Gastrocnemius medialis (tissue), 4 donors: ENCODE data around the gene HMCN2. TPM values are rescaled to one million over a fixed set of nuclear protein-coding genes. Genes with fewer than 3 reads are reported as not detected.
A peak's percentile ranks its signal among the peaks of the same experiment; 100 is the strongest.

Source experiments
- ATAC-seq, 2 donors: fragments of 150-250 bp; one replicate each; pipeline ENCODE4 v1.9.1; 2016
- DNase-seq, 2 donors: peaks; one replicate each; pipeline ENCODE4 v3.0.0-alpha.2; 2019
- H3K27ac ChIP-seq, 4 donors: fragments of 200-600 bp; sonication (generic); 1 replicate in 1 of 4; 2 replicates in 3 of 4; pipeline ENCODE4 v1.5.1; 2016 to 2018; ENCODE audit warnings: mild to moderate bottlenecking in 2 of 4, moderate library complexity in 1 of 4
- H3K27me3 ChIP-seq, 3 donors: fragments of 200-600 bp; sonication (generic) in 2 of 3; 1 replicate in 1 of 3; 2 replicates in 2 of 3; pipeline versions ENCODE4 v1.5.1 to v1.6.0; 2016 to 2019; ENCODE audit warnings: mild to moderate bottlenecking in 1 of 3, moderate library complexity in 1 of 3
- H3K36me3 ChIP-seq, 2 donors: fragments of 200-600 bp; sonication (generic) in 1 of 2; one replicate each; pipeline ENCODE4 v1.5.1; 2017 to 2018
- H3K4me1 ChIP-seq, 2 donors: fragments of 200-600 bp; sonication (generic) in 1 of 2; one replicate each; pipeline ENCODE4 v1.5.1; 2016 to 2017; ENCODE audit warnings: mild to moderate bottlenecking in 2 of 2
- H3K4me3 ChIP-seq, 4 donors: fragments of 200-600 bp; sonication (generic) in 3 of 4; 1 replicate in 1 of 4; 2 replicates in 3 of 4; pipeline ENCODE4 v1.5.1; 2016 to 2019; ENCODE audit warnings: mild to moderate bottlenecking in 2 of 4
- H3K9me3 ChIP-seq, 3 donors: fragments of 200-600 bp; sonication (generic) in 2 of 3; 1 replicate in 1 of 3; 2 replicates in 2 of 3; pipeline ENCODE4 v1.5.1; 2016 to 2019
- POLR2A ChIP-seq, 2 donors: fragments of 450-650 bp; IDR thresholded peaks; one replicate each; pipeline ENCODE4 v1.6.1; 2017; ENCODE audit warnings: antibody characterized with exemption in 2 of 2, mild to moderate bottlenecking in 2 of 2, moderate library complexity in 2 of 2
- in situ Hi-C, 4 donors: fragments of 200-750 bp; cut with MboI; loops; one replicate each; pipeline versions ENCODE4 v1.15.0 to v1.8.0; 2017; ENCODE audit warnings: low sequenced_read_pairs in 4 of 4
- intact Hi-C: fragments of 100-400 bp; cut with DNase I; formaldehyde crosslinking; loops from one replicate; pipeline ENCODE4 v1.15.1; 2023; ENCODE audit warnings: low total_unique reads
- total RNA-seq, 4 donors: library from RNA; depleted of rRNA; stranded (reverse); fragments of >200 nt; gene quantifications; one replicate each; pipeline versions ENCODE4 v1.1.0 to v1.2.3, GENCODE V29; 2016
- TF ChIP-seq, protein P1 (sequence below), 5 experiments: fragments of 450-650 bp in 3 of 5; fragments of 200-600 bp in 2 of 5; sonication (generic) in 2 of 5; IDR thresholded peaks in 4 of 5; conservative IDR thresholded peaks in 1 of 5; 1 replicate in 4 of 5; 2 replicates in 1 of 5; pipeline ENCODE4 v1.5.1; 2016 to 2019; ENCODE audit warnings: antibody characterized with exemption in 5 of 5, mild to moderate bottlenecking in 3 of 5, moderate library complexity in 3 of 5

The HMCN2 gene
- total RNA-seq, 4 donors from 2014 or later = 1.9 to 8.5 (median 7.7) TPM

DNA sequence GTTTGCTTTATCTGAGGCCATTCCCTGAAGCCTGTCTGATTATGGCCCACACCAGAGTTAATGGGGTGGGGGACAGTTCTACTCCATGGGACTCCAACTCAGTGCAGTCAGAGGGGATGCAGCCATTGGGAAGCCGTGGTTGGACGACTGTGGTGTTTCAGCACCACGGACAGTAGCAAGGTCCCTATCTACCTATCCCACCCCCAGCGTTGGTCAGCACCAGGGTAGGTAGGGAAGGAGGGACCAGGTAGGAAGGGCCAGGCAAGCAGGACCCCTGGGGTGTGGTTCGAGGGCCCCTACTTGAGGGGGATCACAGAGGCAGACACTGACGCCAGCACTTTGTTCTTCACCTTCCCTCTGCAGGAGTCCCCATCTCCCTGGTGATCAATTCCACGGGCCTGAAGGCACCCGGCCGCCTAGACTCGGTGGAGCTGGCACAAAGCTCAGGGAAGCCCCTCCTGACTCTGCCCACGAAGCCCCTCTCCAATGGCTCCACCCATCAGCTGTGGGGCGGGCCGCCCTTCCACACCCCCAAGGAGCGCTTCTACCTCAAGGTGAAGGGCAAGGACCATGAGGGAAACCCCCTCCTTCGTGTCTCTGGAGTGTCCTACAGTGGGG is 33.2 kb downstream of the HMCN2 start:
- H3K9me3 ChIP-seq = no peaks in the 10 kb centered on the region
- intact Hi-C loops = no loop called here
- TF ChIP-seq, protein P1, sequence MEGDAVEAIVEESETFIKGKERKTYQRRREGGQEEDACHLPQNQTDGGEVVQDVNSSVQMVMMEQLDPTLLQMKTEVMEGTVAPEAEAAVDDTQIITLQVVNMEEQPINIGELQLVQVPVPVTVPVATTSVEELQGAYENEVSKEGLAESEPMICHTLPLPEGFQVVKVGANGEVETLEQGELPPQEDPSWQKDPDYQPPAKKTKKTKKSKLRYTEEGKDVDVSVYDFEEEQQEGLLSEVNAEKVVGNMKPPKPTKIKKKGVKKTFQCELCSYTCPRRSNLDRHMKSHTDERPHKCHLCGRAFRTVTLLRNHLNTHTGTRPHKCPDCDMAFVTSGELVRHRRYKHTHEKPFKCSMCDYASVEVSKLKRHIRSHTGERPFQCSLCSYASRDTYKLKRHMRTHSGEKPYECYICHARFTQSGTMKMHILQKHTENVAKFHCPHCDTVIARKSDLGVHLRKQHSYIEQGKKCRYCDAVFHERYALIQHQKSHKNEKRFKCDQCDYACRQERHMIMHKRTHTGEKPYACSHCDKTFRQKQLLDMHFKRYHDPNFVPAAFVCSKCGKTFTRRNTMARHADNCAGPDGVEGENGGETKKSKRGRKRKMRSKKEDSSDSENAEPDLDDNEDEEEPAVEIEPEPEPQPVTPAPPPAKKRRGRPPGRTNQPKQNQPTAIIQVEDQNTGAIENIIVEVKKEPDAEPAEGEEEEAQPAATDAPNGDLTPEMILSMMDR (IDR thresholded peaks at IDR 0.05 in 4 of 5, conservative IDR thresholded peaks at IDR 0.05 in 1 of 5) = no peak
- TF ChIP-seq POLR2A (IDR thresholded peaks at IDR 0.05) = no peak
- DNase-seq (no peak), ATAC-seq (no peak)
- in situ Hi-C loops = no loop called here
- no peak overlapping the region for H3K27ac ChIP-seq
- H3K27me3 ChIP-seq = peaks cover 4 to 11% (median 4%) of the 10 kb centered on the region in 3 donors
- H3K36me3 ChIP-seq = no peaks in the 10 kb centered on the region
- no peak overlapping the region for H3K4me3 ChIP-seq
- H3K4me1 ChIP-seq = no peaks in the 10 kb centered on the region

DNA sequence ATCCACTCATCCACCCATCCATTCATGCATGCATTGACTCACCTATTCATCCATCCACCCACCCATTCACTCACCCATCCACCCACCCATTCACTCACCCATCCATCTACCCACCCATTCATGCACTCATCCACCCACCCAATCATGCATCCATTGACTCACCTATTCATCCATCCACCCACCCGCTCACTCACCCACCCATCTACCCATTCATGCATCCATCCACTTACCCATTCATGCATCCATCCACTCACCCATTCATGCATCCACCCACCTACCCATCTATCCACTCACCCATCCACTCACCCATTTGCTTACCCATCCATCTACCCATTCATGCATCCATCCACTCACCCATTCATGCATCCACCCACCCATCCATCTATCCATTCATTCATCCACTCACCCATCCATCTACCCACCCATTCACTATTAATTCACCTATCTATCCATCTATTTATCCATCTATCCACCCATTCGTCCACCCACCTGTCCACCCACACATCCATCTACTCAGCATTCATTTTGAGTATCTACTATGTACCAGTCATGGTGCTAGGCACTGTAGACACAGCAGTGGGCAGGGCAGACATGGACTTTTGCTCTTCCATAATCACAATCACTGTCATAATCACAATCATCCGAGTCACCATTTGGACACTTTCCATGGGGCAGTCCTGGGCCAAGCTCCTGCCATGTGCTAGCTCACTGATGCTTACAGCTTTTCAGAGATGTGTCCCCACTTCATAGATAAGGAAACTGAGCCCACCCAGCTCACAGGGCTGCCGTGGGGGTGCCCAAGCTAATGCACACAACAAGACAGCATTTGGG is 34.4 kb downstream of the HMCN2 start:
- no peak overlapping the region for H3K27ac ChIP-seq
- H3K36me3 ChIP-seq = no peaks in the 10 kb centered on the region
- no peak for TF ChIP-seq POLR2A (IDR thresholded peaks at IDR 0.05)
- TF ChIP-seq, protein P1 (IDR thresholded peaks at IDR 0.05 in 4 of 5, conservative IDR thresholded peaks at IDR 0.05 in 1 of 5) = no peak
- DNase-seq (no peak), ATAC-seq (no peak)
- H3K4me1 ChIP-seq = no peaks in the 10 kb centered on the region
- in situ Hi-C loops (no loop called here), intact Hi-C loops (no loop called here)
- no peaks in the 10 kb centered on the region for H3K9me3 ChIP-seq
- peaks cover 7 to 17% (median 9%) of the 10 kb centered on the region in 3 donors for H3K27me3 ChIP-seq
- H3K4me3 ChIP-seq = no peak overlapping the region

DNA sequence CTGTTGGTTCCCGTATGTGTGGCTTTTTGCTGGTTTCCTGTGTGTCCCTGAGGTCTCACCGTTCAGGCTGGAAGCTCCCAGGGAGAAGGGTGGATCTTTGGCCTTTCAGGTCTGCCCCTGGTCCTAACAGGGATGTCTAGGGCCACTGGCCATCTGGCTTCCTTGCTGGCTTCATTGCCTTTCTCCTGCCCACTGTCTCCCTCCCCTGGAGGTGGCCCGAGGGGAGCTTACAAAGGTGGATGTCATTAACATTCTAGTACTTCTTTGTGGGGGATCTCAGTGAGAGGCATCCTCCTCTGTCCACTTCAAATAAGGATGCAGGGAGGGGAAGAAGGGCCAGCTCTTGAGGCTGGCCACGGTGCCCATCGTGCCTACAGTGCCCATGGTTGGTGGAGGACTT is 35.2 kb downstream of the HMCN2 start:
- H3K9me3 ChIP-seq = no peaks in the 10 kb centered on the region
- no peaks in the 10 kb centered on the region for H3K4me1 ChIP-seq
- H3K27ac ChIP-seq = peak overlapping the region; percentile 46 to 65 (median 58)
- H3K27me3 ChIP-seq = peaks cover 9 to 17% (median 12%) of the 10 kb centered on the region in 3 donors
- DNase-seq = no peak
- in situ Hi-C loops (no loop called here), intact Hi-C loops (no loop called here)
- H3K4me3 ChIP-seq = no peak overlapping the region
- ATAC-seq = no peak
- no peak for TF ChIP-seq POLR2A (IDR thresholded peaks at IDR 0.05)
- TF ChIP-seq, protein P1 (IDR thresholded peaks at IDR 0.05 in 4 of 5, conservative IDR thresholded peaks at IDR 0.05 in 1 of 5) = no peak
- no peaks in the 10 kb centered on the region for H3K36me3 ChIP-seq

DNA sequence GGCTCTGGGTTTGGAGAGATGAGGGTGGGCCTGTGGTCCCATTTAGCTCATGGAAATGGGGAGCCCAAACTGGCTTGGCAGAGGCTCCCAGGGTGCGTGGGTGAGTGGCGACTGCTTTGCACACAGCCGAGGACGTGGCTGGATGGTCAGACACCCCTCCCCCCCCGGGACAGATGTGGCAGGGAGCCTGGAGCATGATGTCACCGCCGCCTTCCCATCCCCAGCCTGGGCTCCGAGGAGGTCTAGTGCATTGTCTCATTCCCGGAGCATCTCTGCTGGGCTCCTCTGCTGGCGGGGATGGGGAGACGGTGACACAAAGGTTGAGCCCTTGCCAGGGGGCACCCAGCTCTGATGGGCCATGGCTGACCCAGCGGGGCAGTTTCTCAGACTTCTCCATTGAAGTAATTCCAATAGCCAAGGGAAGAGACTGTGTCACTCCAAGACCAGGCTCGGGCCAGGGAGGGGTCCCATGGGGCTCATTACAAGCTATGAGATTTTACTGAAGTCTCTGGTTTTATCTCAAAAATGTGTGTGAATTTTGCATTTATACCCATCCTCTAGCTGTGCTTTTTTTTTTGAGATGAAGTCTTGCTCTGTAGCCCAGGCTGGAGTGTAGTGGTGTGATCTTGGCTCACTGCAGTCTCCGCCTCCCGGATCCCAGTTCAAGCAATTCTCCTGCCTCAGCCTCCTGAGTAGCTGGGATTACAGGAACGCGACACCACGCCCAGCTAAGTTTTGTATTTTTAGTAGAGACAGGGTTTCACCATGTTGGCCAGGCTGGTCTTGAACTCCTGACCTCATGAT is 36.1 kb downstream of the HMCN2 start:
- H3K4me1 ChIP-seq = no peaks in the 10 kb centered on the region
- peak in 1 of 2 donors; percentile 44 for ATAC-seq
- TF ChIP-seq, protein P1 (IDR thresholded peaks at IDR 0.05 in 4 of 5, conservative IDR thresholded peaks at IDR 0.05 in 1 of 5) = no peak
- no peak for TF ChIP-seq POLR2A (IDR thresholded peaks at IDR 0.05)
- no peaks in the 10 kb centered on the region for H3K36me3 ChIP-seq
- intact Hi-C loops (no loop called here), in situ Hi-C loops (no loop called here)
- peak overlapping the region; percentile 46 to 65 (median 58) for H3K27ac ChIP-seq
- H3K4me3 ChIP-seq = no peak overlapping the region
- no peaks in the 10 kb centered on the region for H3K9me3 ChIP-seq
- peak in 1 of 2 donors; percentile 60 for DNase-seq
- peaks cover 9 to 17% (median 13%) of the 10 kb centered on the region in 3 donors for H3K27me3 ChIP-seq
